ENCODE results near the gene NLRP4. TPM values are rescaled to one million over a fixed set of nuclear protein-coding genes. Genes with fewer than 3 reads are reported as not detected.
A peak's percentile ranks its signal among the peaks of the same experiment; 100 is the strongest.

The NLRP4 gene
- total RNA-seq, 1 donor from 2014 or later = not detected

- TF ChIP-seq CTCF (IDR thresholded peaks at IDR 0.05) = no peak
These were observed 18.8 kb downstream of the NLRP4 start for GRCh38 chr19:55855160-55855559.

GRCh38 chr19:55857149-55857548 lies 20.8 kb downstream of the NLRP4 start:
- Mint-ChIP-seq H3K9me3 (ENCODE audit: unreplicated experiment) (peaks cover 44% of the 10 kb centered on the region), H3K36me3 (ENCODE audit: unreplicated experiment) (no peaks in the 10 kb centered on the region), H3K27me3 (ENCODE audit: unreplicated experiment) (no peaks in the 10 kb centered on the region), H3K27ac (ENCODE audit: unreplicated experiment) (no peak overlapping the region), H3K4me1 (ENCODE audit: unreplicated experiment) (no peaks in the 10 kb centered on the region), H3K4me3 (ENCODE audit: unreplicated experiment) (no peak overlapping the region)
- no peak for TF ChIP-seq CTCF (IDR thresholded peaks at IDR 0.05)
- DNase-seq (ENCODE audit: extremely low spot score, unreplicated experiment) = no peak

More at GRCh38 chr19:55855160-55855559, 18.8 kb downstream of the NLRP4 start:
- Mint-ChIP-seq H3K27me3 (ENCODE audit: unreplicated experiment) (no peaks in the 10 kb centered on the region), H3K4me1 (ENCODE audit: unreplicated experiment) (no peaks in the 10 kb centered on the region), H3K36me3 (ENCODE audit: unreplicated experiment) (no peaks in the 10 kb centered on the region), H3K9me3 (ENCODE audit: unreplicated experiment) (peaks cover 40% of the 10 kb centered on the region), H3K4me3 (ENCODE audit: unreplicated experiment) (no peak overlapping the region), H3K27ac (ENCODE audit: unreplicated experiment) (no peak overlapping the region)
- no peak for DNase-seq (ENCODE audit: extremely low spot score, unreplicated experiment)

- H3K9me3 Mint-ChIP-seq (ENCODE audit: unreplicated experiment) = peaks cover 40% of the 10 kb centered on the region
- TF ChIP-seq CTCF (IDR thresholded peaks at IDR 0.05) = no peak
- no peak overlapping the region for H3K4me3 Mint-ChIP-seq (ENCODE audit: unreplicated experiment)
- peak; percentile 69 for DNase-seq (ENCODE audit: extremely low spot score, unreplicated experiment)
- H3K27me3 Mint-ChIP-seq (ENCODE audit: unreplicated experiment) = no peaks in the 10 kb centered on the region
- H3K36me3 Mint-ChIP-seq (ENCODE audit: unreplicated experiment) = no peaks in the 10 kb centered on the region
- no peaks in the 10 kb centered on the region for H3K4me1 Mint-ChIP-seq (ENCODE audit: unreplicated experiment)
- no peak overlapping the region for H3K27ac Mint-ChIP-seq (ENCODE audit: unreplicated experiment)
These were observed 21.6 kb downstream of the NLRP4 start for GRCh38 chr19:55857974-55858373.

- H3K4me3 Mint-ChIP-seq (ENCODE audit: unreplicated experiment) = no peak overlapping the region
- H3K4me1 Mint-ChIP-seq (ENCODE audit: unreplicated experiment) = no peaks in the 10 kb centered on the region
- peaks cover 40% of the 10 kb centered on the region for H3K9me3 Mint-ChIP-seq (ENCODE audit: unreplicated experiment)
- no peak overlapping the region for H3K27ac Mint-ChIP-seq (ENCODE audit: unreplicated experiment)
- no peaks in the 10 kb centered on the region for H3K27me3 Mint-ChIP-seq (ENCODE audit: unreplicated experiment)
- no peaks in the 10 kb centered on the region for H3K36me3 Mint-ChIP-seq (ENCODE audit: unreplicated experiment)
- TF ChIP-seq CTCF (IDR thresholded peaks at IDR 0.05) = no peak
- DNase-seq (ENCODE audit: extremely low spot score, unreplicated experiment) = peak; percentile 56
These were observed 22.1 kb downstream of the NLRP4 start for GRCh38 chr19:55858401-55858800.

GRCh38 chr19:55858969-55859368 lies 22.6 kb downstream of the NLRP4 start:
- Mint-ChIP-seq H3K36me3 (ENCODE audit: unreplicated experiment) (no peaks in the 10 kb centered on the region), H3K9me3 (ENCODE audit: unreplicated experiment) (peaks cover 34% of the 10 kb centered on the region), H3K4me3 (ENCODE audit: unreplicated experiment) (no peak overlapping the region), H3K27me3 (ENCODE audit: unreplicated experiment) (no peaks in the 10 kb centered on the region), H3K27ac (ENCODE audit: unreplicated experiment) (no peak overlapping the region), H3K4me1 (ENCODE audit: unreplicated experiment) (no peaks in the 10 kb centered on the region)
- no peak for DNase-seq (ENCODE audit: extremely low spot score, unreplicated experiment)
- no peak for TF ChIP-seq CTCF (IDR thresholded peaks at IDR 0.05)
